Endothelial cell (in vitro differentiated cells): Measurements from ENCODE around the gene PLAGL2. TPM values are rescaled to one million over a fixed set of nuclear protein-coding genes. Genes with fewer than 3 reads are reported as not detected.
A peak's percentile ranks its signal among the peaks of the same experiment; 100 is the strongest.

Source experiments
- DNase-seq: peaks from one replicate; pipeline ENCODE4 v3.0.0; 2021; ENCODE audit warnings: low spot score
- H3K27ac Mint-ChIP-seq: one replicate; pipeline ENCODE4 v1.8.0; 2021; ENCODE audit warnings: mixed read lengths, inconsistent platforms; ENCODE audit not compliant: unreplicated experiment
- H3K27me3 Mint-ChIP-seq: one replicate; pipeline ENCODE4 v1.8.0; 2021; ENCODE audit warnings: mild to moderate bottlenecking, moderate library complexity, mixed read lengths, inconsistent platforms; ENCODE audit not compliant: unreplicated experiment
- H3K36me3 Mint-ChIP-seq: one replicate; pipeline ENCODE4 v1.8.0; 2021; ENCODE audit warnings: mild to moderate bottlenecking, low read depth, mixed read lengths, inconsistent platforms; ENCODE audit not compliant: unreplicated experiment
- H3K4me1 Mint-ChIP-seq: one replicate; pipeline ENCODE4 v1.8.0; 2021; ENCODE audit warnings: mild to moderate bottlenecking, mixed read lengths, inconsistent platforms; ENCODE audit not compliant: unreplicated experiment
- H3K4me3 Mint-ChIP-seq: one replicate; pipeline ENCODE4 v1.8.0; 2021; ENCODE audit warnings: mild to moderate bottlenecking, mixed read lengths, inconsistent platforms; ENCODE audit not compliant: unreplicated experiment
- H3K9me3 Mint-ChIP-seq: one replicate; pipeline ENCODE4 v1.8.0; 2021; ENCODE audit warnings: mixed read lengths, inconsistent platforms; ENCODE audit not compliant: unreplicated experiment
- total RNA-seq: library from RNA; stranded (reverse); fragmentation: NEBNext Ultra II Directional; extraction: Animal tissue kit (Norgen Biotek cat#: 25700); gene quantifications from one replicate; pipeline ENCODE4 v1.2.1, GENCODE V29; 2021; ENCODE audit not compliant: unreplicated experiment
- TF ChIP-seq, protein P1 (sequence below): fragments of 200-600 bp; sonication (generic); IDR thresholded peaks from one replicate; pipeline ENCODE4 v1.5.0; 2021; ENCODE audit warnings: antibody characterized with exemption; ENCODE audit not compliant: unreplicated experiment

PLAGL2 gene
- total RNA-seq, 1 donor from 2014 or later: 23.7 TPM

DNA sequence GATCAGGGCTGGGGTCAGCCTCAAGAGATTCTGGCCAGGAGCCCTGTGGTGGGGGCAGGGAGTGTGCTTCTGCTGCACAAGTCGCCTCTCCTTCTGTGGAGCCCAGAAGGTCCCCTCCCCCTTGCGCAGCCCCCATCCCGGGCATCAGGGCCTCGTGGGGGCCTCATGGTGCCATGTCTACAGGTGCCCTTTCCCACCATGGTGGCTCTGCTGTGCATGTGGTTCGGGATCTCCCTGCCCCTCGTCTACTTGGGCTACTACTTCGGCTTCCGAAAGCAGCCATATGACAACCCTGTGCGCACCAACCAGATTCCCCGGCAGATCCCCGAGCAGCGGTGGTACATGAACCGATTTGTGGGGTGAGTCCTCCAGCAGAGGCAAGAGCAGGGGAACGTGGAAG lies 49.9 kb downstream of the PLAGL2 start:
- TF ChIP-seq, protein P1, sequence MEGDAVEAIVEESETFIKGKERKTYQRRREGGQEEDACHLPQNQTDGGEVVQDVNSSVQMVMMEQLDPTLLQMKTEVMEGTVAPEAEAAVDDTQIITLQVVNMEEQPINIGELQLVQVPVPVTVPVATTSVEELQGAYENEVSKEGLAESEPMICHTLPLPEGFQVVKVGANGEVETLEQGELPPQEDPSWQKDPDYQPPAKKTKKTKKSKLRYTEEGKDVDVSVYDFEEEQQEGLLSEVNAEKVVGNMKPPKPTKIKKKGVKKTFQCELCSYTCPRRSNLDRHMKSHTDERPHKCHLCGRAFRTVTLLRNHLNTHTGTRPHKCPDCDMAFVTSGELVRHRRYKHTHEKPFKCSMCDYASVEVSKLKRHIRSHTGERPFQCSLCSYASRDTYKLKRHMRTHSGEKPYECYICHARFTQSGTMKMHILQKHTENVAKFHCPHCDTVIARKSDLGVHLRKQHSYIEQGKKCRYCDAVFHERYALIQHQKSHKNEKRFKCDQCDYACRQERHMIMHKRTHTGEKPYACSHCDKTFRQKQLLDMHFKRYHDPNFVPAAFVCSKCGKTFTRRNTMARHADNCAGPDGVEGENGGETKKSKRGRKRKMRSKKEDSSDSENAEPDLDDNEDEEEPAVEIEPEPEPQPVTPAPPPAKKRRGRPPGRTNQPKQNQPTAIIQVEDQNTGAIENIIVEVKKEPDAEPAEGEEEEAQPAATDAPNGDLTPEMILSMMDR: no peak
- Mint-ChIP-seq H3K27me3 (no peaks in the 10 kb centered on the region), H3K4me1 (peaks cover 30% of the 10 kb centered on the region), H3K36me3 (peaks cover 31% of the 10 kb centered on the region), H3K27ac (no peak overlapping the region), H3K9me3 (no peaks in the 10 kb centered on the region), H3K4me3 (no peak overlapping the region)
- no peak for DNase-seq

DNA sequence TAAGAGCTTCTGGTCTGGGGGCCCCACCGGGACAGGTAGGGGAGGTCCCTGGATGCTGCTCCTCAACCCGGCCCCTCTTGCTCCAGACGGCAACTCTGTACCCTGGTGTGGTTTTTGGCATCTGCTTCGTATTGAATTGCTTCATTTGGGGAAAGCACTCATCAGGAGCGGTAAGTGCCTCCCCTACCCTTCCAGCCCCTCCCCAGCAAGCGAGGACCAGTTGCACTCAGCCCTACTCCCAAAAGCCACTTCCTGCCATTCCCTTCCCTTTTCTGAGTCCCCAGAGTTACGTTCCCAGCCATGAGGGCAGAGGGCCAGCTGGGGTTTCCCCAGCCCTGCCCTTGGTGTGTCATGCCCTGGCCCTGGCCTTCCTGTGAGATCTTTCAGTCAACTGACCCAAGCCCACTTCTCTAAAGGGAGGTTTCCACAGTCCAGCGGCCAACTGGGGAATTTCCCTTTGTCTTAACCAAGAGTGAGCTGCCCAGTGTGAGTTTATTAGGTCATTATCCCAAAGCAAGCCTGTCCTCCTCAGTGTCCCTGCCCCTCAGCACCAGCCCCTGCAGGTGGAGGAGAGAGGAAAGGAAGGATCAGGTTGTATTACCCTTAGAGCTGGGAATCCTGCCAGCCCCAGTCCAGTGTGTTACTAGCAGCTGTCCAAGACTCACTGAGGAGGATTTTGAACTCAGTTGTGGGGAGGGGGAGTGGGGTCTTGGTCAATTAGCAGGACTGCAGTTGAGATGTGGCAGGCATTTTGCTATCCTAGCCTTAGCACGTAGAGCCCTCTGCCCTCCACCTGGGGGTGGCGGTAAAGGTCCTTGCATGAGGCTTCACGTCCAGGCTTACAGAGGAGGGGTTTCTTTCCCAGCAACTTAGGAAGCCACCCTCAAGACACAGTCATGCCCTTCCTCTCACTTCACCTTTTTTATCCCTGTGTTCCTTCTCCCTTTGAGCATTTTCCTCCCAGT lies 52.2 kb downstream of the PLAGL2 start:
- peak; percentile 63 for DNase-seq
- peaks cover 23% of the 10 kb centered on the region for H3K36me3 Mint-ChIP-seq
- no peak overlapping the region for H3K4me3 Mint-ChIP-seq
- H3K9me3 Mint-ChIP-seq: no peaks in the 10 kb centered on the region
- TF ChIP-seq, protein P1: no peak
- H3K27me3 Mint-ChIP-seq: no peaks in the 10 kb centered on the region
- peaks cover 30% of the 10 kb centered on the region for H3K4me1 Mint-ChIP-seq
- H3K27ac Mint-ChIP-seq: peak overlapping the region; percentile 44

DNA sequence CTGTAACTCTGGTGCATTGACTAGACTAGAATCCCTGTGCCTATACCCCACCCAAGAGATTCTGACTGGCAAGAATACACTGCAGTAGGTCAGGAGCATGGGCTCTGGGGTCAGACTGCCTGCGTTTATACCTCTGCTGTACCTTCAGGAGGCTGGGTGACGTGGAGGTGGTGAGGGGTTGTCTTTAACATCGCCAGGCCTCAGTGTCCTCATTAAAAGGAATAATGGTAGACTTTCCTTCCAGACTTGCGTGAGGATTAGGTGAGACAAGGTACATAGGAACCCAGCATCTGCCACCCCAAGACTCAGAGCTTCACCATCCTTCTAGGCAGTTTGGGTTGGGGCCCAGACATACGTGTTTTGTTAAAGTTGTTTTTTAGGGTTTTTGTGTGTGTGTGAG lies 53.8 kb downstream of the PLAGL2 start:
- peaks cover 30% of the 10 kb centered on the region for H3K4me1 Mint-ChIP-seq
- TF ChIP-seq, protein P1: no peak
- H3K27ac Mint-ChIP-seq: no peak overlapping the region
- no peak for DNase-seq
- no peaks in the 10 kb centered on the region for H3K27me3 Mint-ChIP-seq
- H3K36me3 Mint-ChIP-seq: peaks cover 16% of the 10 kb centered on the region
- H3K9me3 Mint-ChIP-seq: no peaks in the 10 kb centered on the region
- no peak overlapping the region for H3K4me3 Mint-ChIP-seq

DNA sequence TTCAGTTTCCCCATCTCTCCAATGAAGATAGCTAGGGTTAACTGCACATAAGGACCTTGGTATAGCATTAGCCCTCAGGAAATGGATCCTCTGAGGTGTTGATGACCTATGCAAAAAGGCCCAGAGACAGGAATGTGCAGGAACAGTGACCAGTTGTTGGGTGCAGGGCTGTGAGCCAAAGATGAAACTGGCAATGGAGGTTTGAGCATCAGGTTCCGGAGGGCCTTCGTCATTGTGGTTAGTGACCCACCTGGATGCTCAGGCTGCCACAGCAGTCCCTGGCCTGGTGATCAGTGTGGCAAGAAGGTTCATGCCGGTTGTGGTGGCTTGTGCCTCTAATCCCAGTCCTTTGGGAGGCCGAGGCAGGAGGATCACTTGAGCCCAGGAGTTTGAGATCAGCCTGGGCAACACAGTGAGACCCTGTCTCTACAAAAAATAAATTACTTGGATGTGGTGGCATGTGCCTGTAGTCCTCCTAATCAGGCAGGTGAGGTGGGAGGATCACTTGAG lies 54.3 kb downstream of the PLAGL2 start:
- peaks cover 30% of the 10 kb centered on the region for H3K4me1 Mint-ChIP-seq
- H3K9me3 Mint-ChIP-seq: no peaks in the 10 kb centered on the region
- DNase-seq: no peak
- peak overlapping the region; percentile 77 for H3K27ac Mint-ChIP-seq
- no peaks in the 10 kb centered on the region for H3K27me3 Mint-ChIP-seq
- H3K36me3 Mint-ChIP-seq: peaks cover 15% of the 10 kb centered on the region
- TF ChIP-seq, protein P1: no peak
- H3K4me3 Mint-ChIP-seq: no peak overlapping the region
